ENCODE measurements around the gene BCLAF1. TPM values are rescaled to one million over a fixed set of nuclear protein-coding genes. Genes with fewer than 3 reads are reported as not detected.
A peak's percentile ranks its signal among the peaks of the same experiment; 100 is the strongest.

BCLAF1 gene
- total and polyA plus RNA-seq, 2 donors (not counting 1 experiment from before 2014, with no cell fraction given), result 39.3 to 268 TPM

GRCh38 chr6:136317971-136318370 is 28.3 kb upstream of the BCLAF1 start:
- intact Hi-C loops (cut with micrococcal nuclease), result loop anchor here (1.0 to 2.0 kb wide), 5 partner anchors 27 to 867 kb away; no protein-coding TSS in a partner anchor
- Histone ChIP-seq H3K4me2 (replicated peaks; ENCODE audit: low read depth, low read length, poor library complexity, severe bottlenecking) (no peak overlapping the region), H2AFZ (ENCODE audit: insufficient read depth, low read depth, low read length, poor library complexity, severe bottlenecking) (no peak overlapping the region), H3K9ac (ENCODE audit: low read length) (no peak overlapping the region), H3K27me3 (replicated peaks in 1 of 4; ENCODE audit: control extremely low read depth in 1 of 4, control insufficient read depth in 3 of 4, insufficient read depth in 4 of 4, low read length in 3 of 4) (no peaks in the 10 kb centered on the region), H3K79me2 (ENCODE audit: control insufficient read depth, insufficient read depth, low read length) (no peaks in the 10 kb centered on the region), H3K27ac (ENCODE audit: low read length in 2 of 2) (no peak overlapping the region), H3K36me3 (replicated peaks in 1 of 2; ENCODE audit: control extremely low read depth in 1 of 2, control insufficient read depth in 1 of 2, extremely low read depth in 1 of 2, insufficient read depth in 2 of 2, low read length in 1 of 2) (no peaks in the 10 kb centered on the region), H4K20me1 (ENCODE audit: control insufficient read depth, insufficient read depth, low read length, poor library complexity, severe bottlenecking) (no peaks in the 10 kb centered on the region), H3K4me3 (ENCODE audit: control extremely low read depth in 1 of 5, extremely low read depth in 1 of 5, insufficient read depth in 1 of 5, low read depth in 2 of 5, low read length in 4 of 5) (no peak overlapping the region), H3K9me3 (ENCODE audit: control extremely low read depth in 1 of 3, control insufficient read depth in 2 of 3, insufficient read depth in 1 of 3, low read length in 2 of 3) (no peaks in the 10 kb centered on the region), H3K4me1 (ENCODE audit: control insufficient read depth in 2 of 2, insufficient read depth in 2 of 2, low read length in 2 of 2) (no peaks in the 10 kb centered on the region)
- DNase-seq (no peak), ATAC-seq (ENCODE audit: low read depth) (no peak)
- CTCF ChIA-PET, result interaction anchor here (0.5 to 3.7 kb wide), 20 partner anchors 8 to 1273 kb away, joined by 3 to 18 read pairs (median 4); no protein-coding TSS in a partner anchor
- Mint-ChIP-seq H3K27me3 (peaks cover 7% of the 10 kb centered on the region), H3K9me3 (ENCODE audit: insufficient read depth) (no peaks in the 10 kb centered on the region), H3K4me1 (no peaks in the 10 kb centered on the region), H3K4me3 (no peak overlapping the region), H3K27ac (no peak overlapping the region)
- POLR2A ChIA-PET, result no interaction called here
- TF ChIP-seq, protein P1, sequence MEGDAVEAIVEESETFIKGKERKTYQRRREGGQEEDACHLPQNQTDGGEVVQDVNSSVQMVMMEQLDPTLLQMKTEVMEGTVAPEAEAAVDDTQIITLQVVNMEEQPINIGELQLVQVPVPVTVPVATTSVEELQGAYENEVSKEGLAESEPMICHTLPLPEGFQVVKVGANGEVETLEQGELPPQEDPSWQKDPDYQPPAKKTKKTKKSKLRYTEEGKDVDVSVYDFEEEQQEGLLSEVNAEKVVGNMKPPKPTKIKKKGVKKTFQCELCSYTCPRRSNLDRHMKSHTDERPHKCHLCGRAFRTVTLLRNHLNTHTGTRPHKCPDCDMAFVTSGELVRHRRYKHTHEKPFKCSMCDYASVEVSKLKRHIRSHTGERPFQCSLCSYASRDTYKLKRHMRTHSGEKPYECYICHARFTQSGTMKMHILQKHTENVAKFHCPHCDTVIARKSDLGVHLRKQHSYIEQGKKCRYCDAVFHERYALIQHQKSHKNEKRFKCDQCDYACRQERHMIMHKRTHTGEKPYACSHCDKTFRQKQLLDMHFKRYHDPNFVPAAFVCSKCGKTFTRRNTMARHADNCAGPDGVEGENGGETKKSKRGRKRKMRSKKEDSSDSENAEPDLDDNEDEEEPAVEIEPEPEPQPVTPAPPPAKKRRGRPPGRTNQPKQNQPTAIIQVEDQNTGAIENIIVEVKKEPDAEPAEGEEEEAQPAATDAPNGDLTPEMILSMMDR (IDR thresholded peaks at IDR 0.05), result no peak
- no peak for TF ChIP-seq EZH2 (IDR thresholded peaks at IDR 0.05; ENCODE audit: borderline replicate concordance, insufficient read depth, low read depth, low read length, poor library complexity, severe bottlenecking)
- WGBS (ENCODE audit: insufficient coverage), result 81% methylated on average over 4 of the region's 6 CpGs

GRCh38 chr6:136317021-136317694 is 27.5 kb upstream of the BCLAF1 start:
- Histone ChIP-seq H3K4me3 (ENCODE audit: control extremely low read depth in 1 of 5, extremely low read depth in 1 of 5, insufficient read depth in 1 of 5, low read depth in 2 of 5, low read length in 4 of 5) (no peak overlapping the region), H2AFZ (ENCODE audit: insufficient read depth, low read depth, low read length, poor library complexity, severe bottlenecking) (no peak overlapping the region), H3K4me1 (ENCODE audit: control insufficient read depth in 2 of 2, insufficient read depth in 2 of 2, low read length in 2 of 2) (no peaks in the 10 kb centered on the region), H3K9me3 (ENCODE audit: control extremely low read depth in 1 of 3, control insufficient read depth in 2 of 3, insufficient read depth in 1 of 3, low read length in 2 of 3) (no peaks in the 10 kb centered on the region), H3K79me2 (ENCODE audit: control insufficient read depth, insufficient read depth, low read length) (no peaks in the 10 kb centered on the region), H3K27me3 (replicated peaks in 1 of 4; ENCODE audit: control extremely low read depth in 1 of 4, control insufficient read depth in 3 of 4, insufficient read depth in 4 of 4, low read length in 3 of 4) (no peaks in the 10 kb centered on the region), H3K27ac (ENCODE audit: low read length in 2 of 2) (no peak overlapping the region), H3K4me2 (replicated peaks; ENCODE audit: low read depth, low read length, poor library complexity, severe bottlenecking) (no peak overlapping the region), H4K20me1 (ENCODE audit: control insufficient read depth, insufficient read depth, low read length, poor library complexity, severe bottlenecking) (no peaks in the 10 kb centered on the region), H3K36me3 (replicated peaks in 1 of 2; ENCODE audit: control extremely low read depth in 1 of 2, control insufficient read depth in 1 of 2, extremely low read depth in 1 of 2, insufficient read depth in 2 of 2, low read length in 1 of 2) (no peaks in the 10 kb centered on the region), H3K9ac (ENCODE audit: low read length) (no peak overlapping the region)
- intact Hi-C loops (cut with micrococcal nuclease), result loop anchor here (1.0 to 2.0 kb wide), 5 partner anchors 26 to 866 kb away; no protein-coding TSS in a partner anchor
- H3K4me1 Mint-ChIP-seq, result no peaks in the 10 kb centered on the region
- no peaks in the 10 kb centered on the region for H3K9me3 Mint-ChIP-seq (ENCODE audit: insufficient read depth)
- peak; percentile 62 for ATAC-seq (ENCODE audit: low read depth)
- no peak overlapping the region for H3K27ac Mint-ChIP-seq
- H3K27me3 Mint-ChIP-seq, result peaks cover 7% of the 10 kb centered on the region
- H3K4me3 Mint-ChIP-seq, result no peak overlapping the region
- ChIA-PET CTCF (interaction anchor here (0.8 to 3.7 kb wide), 19 partner anchors 9 to 866 kb away, joined by 3 to 18 read pairs (median 4); partner anchors contain the start of gene MTFR2), POLR2A (interaction anchor here (1.0 kb wide), 1 partner anchor 27 kb away, joined by 3 read pairs; no protein-coding TSS in a partner anchor)
- peak; percentile 72 for DNase-seq
- no peak for TF ChIP-seq EZH2 (IDR thresholded peaks at IDR 0.05; ENCODE audit: borderline replicate concordance, insufficient read depth, low read depth, low read length, poor library complexity, severe bottlenecking)
- TF ChIP-seq, protein P1 (IDR thresholded peaks at IDR 0.05), result peak; percentile 86
- 55% methylated on average over 3 of the region's 5 CpGs for WGBS (ENCODE audit: insufficient coverage)
